GM23338 (cell line): Measurements from ENCODE around the gene HTR1E. TPM values are rescaled to one million over a fixed set of nuclear protein-coding genes. Genes with fewer than 3 reads are reported as not detected.

Source experiments
- ATAC-seq: fragments of 200-7000 bp; cut with Tn5 transposase; 3 replicates; pipeline ENCODE4 v1.9.1; 2020
- DNase-seq: peaks from one replicate; pipeline ENCODE4 v3.0.0-alpha.2; 2015; ENCODE audit warnings: low spot score
- H2AFZ ChIP-seq: fragments of 200-600 bp; sonication (generic); 2 replicates; pipeline ENCODE4 v1.8.0; 2016; ENCODE audit warnings: antibody characterized with exemption, mild to moderate bottlenecking, moderate library complexity
- H3F3A ChIP-seq: fragments of 200-600 bp; sonication (generic); replicated peaks from 2 replicates; pipeline ENCODE4 v1.8.0; 2017; ENCODE audit warnings: antibody characterized with exemption, mixed run types, low read depth
- H3K27ac ChIP-seq: fragments of 200-600 bp; sonication (generic); 2 replicates; pipeline ENCODE4 v1.6.1; 2016; ENCODE audit warnings: low read depth
- H3K27me3 ChIP-seq: fragments of 200-600 bp; sonication (generic); 2 replicates; pipeline ENCODE4 v1.8.0; 2016; ENCODE audit warnings: mild to moderate bottlenecking, mixed run types, moderate library complexity; ENCODE audit not compliant: insufficient read depth
- H3K36me3 ChIP-seq: fragments of 200-600 bp; sonication (generic); 2 replicates; pipeline ENCODE4 v1.8.0; 2016; ENCODE audit warnings: mild to moderate bottlenecking; ENCODE audit not compliant: insufficient read depth
- H3K4me1 ChIP-seq: fragments of 200-600 bp; sonication (generic); 2 replicates; pipeline ENCODE4 v1.8.0; 2016; ENCODE audit warnings: mild to moderate bottlenecking, moderate library complexity; ENCODE audit not compliant: insufficient read depth
- H3K4me2 ChIP-seq: fragments of 200-600 bp; sonication (generic); 2 replicates; pipeline ENCODE4 v1.7.1; 2017; ENCODE audit warnings: mixed run types
- H3K4me3 ChIP-seq: fragments of 200-600 bp; sonication (generic); 2 replicates; pipeline ENCODE4 v1.6.1; 2016; ENCODE audit warnings: mixed run types
- H3K79me2 ChIP-seq: fragments of 200-600 bp; sonication (generic); replicated peaks from 2 replicates; pipeline ENCODE4 v1.8.0; 2017; ENCODE audit warnings: mild to moderate bottlenecking; ENCODE audit not compliant: insufficient read depth
- H3K9me2 ChIP-seq: fragments of 200-600 bp; sonication (generic); 2 replicates; pipeline ENCODE4 v1.8.0; 2017; ENCODE audit not compliant: insufficient read depth
- H4K20me1 ChIP-seq: fragments of 200-600 bp; sonication (generic); replicated peaks from 2 replicates; pipeline ENCODE4 v1.8.0; 2017; ENCODE audit warnings: mild to moderate bottlenecking; ENCODE audit not compliant: insufficient read depth
- H3K27ac Mint-ChIP-seq: 2 replicates; pipeline ENCODE4 v1.8.0; 2020; ENCODE audit warnings: inconsistent platforms, mild to moderate bottlenecking, moderate library complexity, mixed read lengths
- H3K27me3 Mint-ChIP-seq: 3 replicates; pipeline ENCODE4 v1.8.0; 2022; ENCODE audit warnings: low read depth, mild to moderate bottlenecking, moderate library complexity, mixed read lengths, inconsistent platforms; ENCODE audit not compliant: insufficient read depth, poor library complexity
- H3K36me3 Mint-ChIP-seq: 3 replicates; pipeline ENCODE4 v1.8.0; 2021; ENCODE audit warnings: low read depth, mild to moderate bottlenecking, inconsistent platforms, moderate library complexity, mixed read lengths
- H3K4me1 Mint-ChIP-seq: 3 replicates; pipeline ENCODE4 v1.8.0; 2020; ENCODE audit warnings: mild to moderate bottlenecking, inconsistent platforms, mixed read lengths
- H3K4me3 Mint-ChIP-seq: 3 replicates; pipeline ENCODE4 v1.8.0; 2021; ENCODE audit warnings: moderate library complexity, mild to moderate bottlenecking, inconsistent platforms, mixed read lengths
- H3K9me3 Mint-ChIP-seq: 3 replicates; pipeline ENCODE4 v1.8.0; 2020; ENCODE audit warnings: moderate library complexity, mild to moderate bottlenecking, inconsistent platforms, mixed read lengths
- ETS1 ChIP-seq: IDR thresholded peaks from 2 replicates; pipeline ENCODE4 v1.6.1; 2016; ENCODE audit warnings: antibody characterized with exemption
- EZH2phosphoT487 ChIP-seq: fragments of 200-600 bp; sonication (generic); IDR thresholded peaks from one replicate; pipeline ENCODE4 v1.8.1; 2018; ENCODE audit warnings: antibody characterized with exemption; ENCODE audit not compliant: unreplicated experiment
- POLR2AphosphoS5 ChIP-seq: IDR thresholded peaks from 2 replicates; pipeline ENCODE4 v1.6.1; 2016; ENCODE audit warnings: antibody characterized with exemption, low read depth
- REST ChIP-seq: IDR thresholded peaks from one replicate; pipeline ENCODE4 v1.6.1; 2018; ENCODE audit warnings: antibody characterized with exemption; ENCODE audit not compliant: unreplicated experiment
- polyA plus RNA-seq: library from polyadenylated mRNA; unstranded; fragments of >200 nt; fragmentation: Nextera tagmentation; extraction: Ambion mirVana; gene quantifications from 2 replicates; pipeline ENCODE4 v1.2.1, GENCODE V29; 2016
- total RNA-seq: library from RNA; depleted of rRNA; stranded (reverse); fragments of >200 nt; shearing (Covaris generic); gene quantifications from 2 replicates; pipeline ENCODE4 v1.2.3, GENCODE V29; 2014

Gene HTR1E
- total and polyA plus RNA-seq, 2 experiments from 2014 or later, result not detected

GRCh38 chr6:86966271-86966670 lies 28.9 kb downstream of the HTR1E start:
- H3K27ac Mint-ChIP-seq, result no peak overlapping the region
- no peaks in the 10 kb centered on the region for H3K9me3 Mint-ChIP-seq

GRCh38 chr6:86969573-86969972 lies 32.2 kb downstream of the HTR1E start:
- no peak overlapping the region for H3K27ac ChIP-seq
- ATAC-seq, result no peak
- no peak for TF ChIP-seq ETS1
- no peak for TF ChIP-seq POLR2AphosphoS5
- no peak for TF ChIP-seq REST
- no peak overlapping the region; the same call in 1 of the 2 replicates for H2AFZ ChIP-seq
- H3F3A ChIP-seq, result no peaks in the 10 kb centered on the region
- Mint-ChIP-seq H3K4me1 (no peaks in the 10 kb centered on the region), H3K27me3 (no peaks in the 10 kb centered on the region), H3K36me3 (no peaks in the 10 kb centered on the region), H3K4me3 (no peak overlapping the region), H3K27ac (no peak overlapping the region), H3K9me3 (no peaks in the 10 kb centered on the region)
- DNase-seq, result no peak
- no peaks in the 10 kb centered on the region for H4K20me1 ChIP-seq
- no peak overlapping the region for H3K4me2 ChIP-seq
- H3K9me2 ChIP-seq, result 0 out of 2 replicates have a peak, but pooled peaks cover 6% of the 10 kb centered on the region
- H3K4me1 ChIP-seq, result no peaks in the 10 kb centered on the region
- no peak overlapping the region for H3K4me3 ChIP-seq
- no peaks in the 10 kb centered on the region for H3K79me2 ChIP-seq
- H3K27me3 ChIP-seq, result no peaks in the 10 kb centered on the region
- no peaks in the 10 kb centered on the region for H3K36me3 ChIP-seq

More at GRCh38 chr6:86966271-86966670, 28.9 kb downstream of the HTR1E start:
- TF ChIP-seq ETS1 (no peak), EZH2phosphoT487 (no peak)
- Mint-ChIP-seq H3K4me3 (no peak overlapping the region), H3K4me1 (no peaks in the 10 kb centered on the region), H3K27me3 (no peaks in the 10 kb centered on the region), H3K36me3 (no peaks in the 10 kb centered on the region)
- Histone ChIP-seq H3K4me3 (no peak overlapping the region), H3K27ac (no peak overlapping the region), H3K79me2 (no peaks in the 10 kb centered on the region), H3F3A (no peaks in the 10 kb centered on the region), H3K4me2 (no peak overlapping the region), H3K36me3 (no peaks in the 10 kb centered on the region), H4K20me1 (no peaks in the 10 kb centered on the region), H2AFZ (no peak overlapping the region), H3K27me3 (no peaks in the 10 kb centered on the region), H3K4me1 (no peaks in the 10 kb centered on the region), H3K9me2 (0 out of 2 replicates have a peak, but pooled peaks cover 6% of the 10 kb centered on the region)
- ATAC-seq (no peak), DNase-seq (no peak)
